HG02763 (cell line): ENCODE results near the gene CLPSL1.
"Not testable (repeated sequence)": the region's sequence is repeated elsewhere in the genome, so short reads cannot be mapped to it uniquely, and the experiment has no call there.

ENCODE experiments used
- ATAC-seq: cut with Tn5 transposase; IDR thresholded peaks from one replicate; pipeline ENCODE4 v1.9.1; 2021; ENCODE audit warnings: mild to moderate bottlenecking, moderate library complexity; ENCODE audit not compliant: unreplicated experiment

Gene CLPSL1

GRCh38 chr6:35780719-35781118 is at the start of gene CLPSL1:
Gene CLPSL1 (plus strand): TSS chr6:35781019. CDS start chr6:35781111, 92 bp downstream.
- no peak for ATAC-seq

GRCh38 chr6:35731414-35731735 is 49.4 kb upstream of the CLPSL1 start:
- peak; percentile 39 for ATAC-seq

- ATAC-seq, result peak; percentile 57
These were observed 48.9 kb upstream of the CLPSL1 start for GRCh38 chr6:35731736-35732532.

- ATAC-seq, result no peak
These were observed 47.2 kb upstream of the CLPSL1 start for GRCh38 chr6:35733633-35734032.

GRCh38 chr6:35734319-35734718 is 46.5 kb upstream of the CLPSL1 start:
- ATAC-seq, result not testable (repeated sequence)

GRCh38 chr6:35735452-35735851 is 45.4 kb upstream of the CLPSL1 start:
- ATAC-seq, result no peak

- ATAC-seq, result no peak
These were observed 44.4 kb upstream of the CLPSL1 start for GRCh38 chr6:35736253-35736894.

- ATAC-seq, result no peak
These were observed 43.8 kb upstream of the CLPSL1 start, which contains the start of gene ARMC12 for GRCh38 chr6:35736982-35737412. Gene ARMC12 (plus strand): TSS chr6:35737032. CDS start chr6:35737109, 77 bp downstream.

- ATAC-seq, result no peak
These were observed 43.2 kb upstream of the CLPSL1 start for GRCh38 chr6:35737413-35738211.

- no peak for ATAC-seq
These were observed 40.9 kb upstream of the CLPSL1 start for GRCh38 chr6:35739645-35740524.

GRCh38 chr6:35742842-35743241 is 38.0 kb upstream of the CLPSL1 start:
- ATAC-seq, result no peak

GRCh38 chr6:35745509-35745908 is 35.3 kb upstream of the CLPSL1 start:
- no peak for ATAC-seq

GRCh38 chr6:35746516-35746915 is 34.3 kb upstream of the CLPSL1 start:
- ATAC-seq, result no peak

GRCh38 chr6:35747877-35748276 is 32.9 kb upstream of the CLPSL1 start:
- ATAC-seq, result no peak

GRCh38 chr6:35750557-35750956 is 30.3 kb upstream of the CLPSL1 start:
- no peak for ATAC-seq

- ATAC-seq, result no peak
These were observed 29.2 kb upstream of the CLPSL1 start for GRCh38 chr6:35751594-35751993.

GRCh38 chr6:35752330-35752729 is 28.5 kb upstream of the CLPSL1 start:
- ATAC-seq, result no peak

GRCh38 chr6:35754452-35755277 is 26.2 kb upstream of the CLPSL1 start:
- no peak for ATAC-seq

- ATAC-seq, result no peak
These were observed 25.4 kb upstream of the CLPSL1 start for GRCh38 chr6:35755278-35755924.
